ENCODE results near the gene DLX5. TPM values are rescaled to one million over a fixed set of nuclear protein-coding genes. Genes with fewer than 3 reads are reported as not detected.

Gene DLX5
- polyA plus RNA-seq, 1 donor (not counting 4 experiments of a cell fraction or from before 2014, with no cell fraction given), result 0.67 TPM

DNA sequence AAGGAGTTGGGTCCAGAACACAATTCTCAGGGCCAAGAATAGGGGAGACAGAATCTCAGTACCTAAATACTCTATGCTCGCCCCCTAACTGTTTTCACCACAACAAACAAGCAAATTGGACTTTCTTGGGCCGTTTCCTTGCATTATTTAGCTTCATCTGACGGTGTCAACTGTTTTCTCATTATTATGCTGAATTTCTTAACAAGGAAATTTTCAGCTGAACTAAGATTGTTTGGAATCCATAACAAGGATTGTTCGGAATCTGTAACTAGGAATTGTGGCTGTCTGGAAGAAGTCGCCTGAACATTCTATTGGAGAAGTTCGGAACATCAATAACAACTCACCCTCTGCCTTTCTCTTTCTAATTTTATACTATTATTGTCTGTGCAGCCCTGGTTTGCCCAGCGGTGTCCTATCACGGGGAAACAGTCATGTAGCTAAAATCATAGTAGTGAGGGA lies 34.7 kb downstream of the DLX5 start:
- Histone ChIP-seq H3K27ac (ENCODE audit: control insufficient read depth, insufficient read depth, low read length) (no peak overlapping the region), H2AFZ (ENCODE audit: control insufficient read depth, low read length) (no peak overlapping the region), H3K4me2 (ENCODE audit: control insufficient read depth, extremely low read depth, insufficient read depth, low read depth, low read length) (no peak overlapping the region), H3K4me3 (ENCODE audit: control insufficient read depth in 2 of 3, extremely low read depth in 1 of 3, insufficient read depth in 2 of 3, low read depth in 1 of 3, low read length in 3 of 3) (no peak overlapping the region), H3K79me2 (ENCODE audit: control insufficient read depth, insufficient read depth, low read length) (no peaks in the 10 kb centered on the region), H3K4me1 (ENCODE audit: control insufficient read depth, extremely low read depth, insufficient read depth, low read length) (no peaks in the 10 kb centered on the region), H3K9ac (ENCODE audit: control insufficient read depth, extremely low read depth, insufficient read depth, low read length) (no peak overlapping the region), H4K20me1 (ENCODE audit: control insufficient read depth, extremely low read depth, insufficient read depth, low read length) (no peaks in the 10 kb centered on the region), H3K9me1 (ENCODE audit: control insufficient read depth, extremely low read depth, insufficient read depth, low read length) (no peaks in the 10 kb centered on the region), H3K27me3 (ENCODE audit: control insufficient read depth, extremely low read depth, insufficient read depth, low read length) (peaks cover 56% of the 10 kb centered on the region), H3K9me3 (ENCODE audit: control insufficient read depth, low read depth, low read length) (no peaks in the 10 kb centered on the region), H3K36me3 (ENCODE audit: control insufficient read depth in 2 of 2, extremely low read depth in 1 of 2, insufficient read depth in 2 of 2, low read length in 2 of 2) (no peaks in the 10 kb centered on the region)
- FAIRE-seq, result no peak
- dilution Hi-C loops (cut with MboI; ENCODE audit: extremely low pct_ligation_motif_present, low sequenced_read_pairs), result no loop called here
- DNase-seq (ENCODE audit: low read depth, low spot score), result no peak
- no peak for TF ChIP-seq EZH2 (IDR thresholded peaks at IDR 0.05; ENCODE audit: low read length)
- TF ChIP-seq, protein P1, sequence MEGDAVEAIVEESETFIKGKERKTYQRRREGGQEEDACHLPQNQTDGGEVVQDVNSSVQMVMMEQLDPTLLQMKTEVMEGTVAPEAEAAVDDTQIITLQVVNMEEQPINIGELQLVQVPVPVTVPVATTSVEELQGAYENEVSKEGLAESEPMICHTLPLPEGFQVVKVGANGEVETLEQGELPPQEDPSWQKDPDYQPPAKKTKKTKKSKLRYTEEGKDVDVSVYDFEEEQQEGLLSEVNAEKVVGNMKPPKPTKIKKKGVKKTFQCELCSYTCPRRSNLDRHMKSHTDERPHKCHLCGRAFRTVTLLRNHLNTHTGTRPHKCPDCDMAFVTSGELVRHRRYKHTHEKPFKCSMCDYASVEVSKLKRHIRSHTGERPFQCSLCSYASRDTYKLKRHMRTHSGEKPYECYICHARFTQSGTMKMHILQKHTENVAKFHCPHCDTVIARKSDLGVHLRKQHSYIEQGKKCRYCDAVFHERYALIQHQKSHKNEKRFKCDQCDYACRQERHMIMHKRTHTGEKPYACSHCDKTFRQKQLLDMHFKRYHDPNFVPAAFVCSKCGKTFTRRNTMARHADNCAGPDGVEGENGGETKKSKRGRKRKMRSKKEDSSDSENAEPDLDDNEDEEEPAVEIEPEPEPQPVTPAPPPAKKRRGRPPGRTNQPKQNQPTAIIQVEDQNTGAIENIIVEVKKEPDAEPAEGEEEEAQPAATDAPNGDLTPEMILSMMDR (optimal IDR thresholded peaks at IDR 0.05 in 1 of 3, IDR thresholded peaks at IDR 0.05 in 1 of 3, conservative IDR thresholded peaks at IDR 0.05 in 1 of 3; ENCODE audit: extremely low read depth in 1 of 3, insufficient read depth in 2 of 3, low read length in 3 of 3), result no peak

DNA sequence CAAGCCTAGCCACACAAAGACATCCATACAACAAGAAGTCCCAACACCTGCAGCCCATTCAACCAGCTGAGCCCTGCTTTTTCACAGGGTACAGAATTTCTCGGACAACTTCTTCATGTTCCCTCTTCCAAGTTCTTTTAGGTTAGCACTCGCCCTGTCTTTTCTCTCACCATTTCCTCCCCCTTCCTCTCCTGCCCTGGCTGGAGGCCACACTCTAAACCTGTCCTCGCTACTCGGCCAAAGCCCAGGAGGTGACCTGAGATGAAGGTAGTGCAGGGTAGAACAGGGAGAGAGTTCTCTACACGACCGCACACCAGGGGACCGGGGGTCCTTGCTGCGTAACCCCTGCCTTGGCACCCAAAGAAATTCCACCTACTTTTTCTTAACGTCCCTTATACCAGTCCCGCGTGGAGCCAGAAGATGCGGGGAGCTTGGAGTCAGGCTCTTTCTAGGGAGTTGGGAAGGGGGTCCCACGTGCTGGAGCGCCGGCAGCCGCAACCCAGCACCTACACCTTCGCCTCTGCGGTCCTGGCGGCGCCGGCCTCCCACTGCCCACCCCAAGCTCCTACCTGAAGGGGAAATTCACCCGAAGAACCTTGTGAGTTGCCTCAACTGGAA lies 35.3 kb downstream of the DLX5 start:
- Histone ChIP-seq H3K4me2 (ENCODE audit: control insufficient read depth, extremely low read depth, insufficient read depth, low read depth, low read length) (no peak overlapping the region), H4K20me1 (ENCODE audit: control insufficient read depth, extremely low read depth, insufficient read depth, low read length) (no peaks in the 10 kb centered on the region), H3K4me1 (ENCODE audit: control insufficient read depth, extremely low read depth, insufficient read depth, low read length) (no peaks in the 10 kb centered on the region), H3K79me2 (ENCODE audit: control insufficient read depth, insufficient read depth, low read length) (no peaks in the 10 kb centered on the region), H3K4me3 (ENCODE audit: control insufficient read depth in 2 of 3, extremely low read depth in 1 of 3, insufficient read depth in 2 of 3, low read depth in 1 of 3, low read length in 3 of 3) (no peak overlapping the region), H3K27ac (ENCODE audit: control insufficient read depth, insufficient read depth, low read length) (no peak overlapping the region), H3K36me3 (ENCODE audit: control insufficient read depth in 2 of 2, extremely low read depth in 1 of 2, insufficient read depth in 2 of 2, low read length in 2 of 2) (no peaks in the 10 kb centered on the region), H3K9ac (ENCODE audit: control insufficient read depth, extremely low read depth, insufficient read depth, low read length) (no peak overlapping the region), H3K9me1 (ENCODE audit: control insufficient read depth, extremely low read depth, insufficient read depth, low read length) (no peaks in the 10 kb centered on the region), H3K9me3 (ENCODE audit: control insufficient read depth, low read depth, low read length) (no peaks in the 10 kb centered on the region), H3K27me3 (ENCODE audit: control insufficient read depth, extremely low read depth, insufficient read depth, low read length) (peaks cover 52% of the 10 kb centered on the region), H2AFZ (ENCODE audit: control insufficient read depth, low read length) (no peak overlapping the region)
- dilution Hi-C loops (cut with MboI; ENCODE audit: extremely low pct_ligation_motif_present, low sequenced_read_pairs), result no loop called here
- DNase-seq (ENCODE audit: low read depth, low spot score), result no peak
- TF ChIP-seq, protein P1 (optimal IDR thresholded peaks at IDR 0.05 in 1 of 3, IDR thresholded peaks at IDR 0.05 in 1 of 3, conservative IDR thresholded peaks at IDR 0.05 in 1 of 3; ENCODE audit: extremely low read depth in 1 of 3, insufficient read depth in 2 of 3, low read length in 3 of 3), result no peak
- peak; percentile 27 for TF ChIP-seq EZH2 (IDR thresholded peaks at IDR 0.05; ENCODE audit: low read length)
- FAIRE-seq, result no peak

Measured in keratinocyte (primary cell).